Loucy (cell line): ENCODE data around the gene MICU1.

Source experiments
- H2AFZ ChIP-seq: fragments of 200-600 bp; sonication (generic); 2 replicates; pipeline ENCODE4 v1.6.0; 2016; ENCODE audit warnings: antibody characterized with exemption, mild to moderate bottlenecking, low read length, moderate library complexity
- H3F3A ChIP-seq: fragments of 200-600 bp; 2 replicates; pipeline ENCODE4 v1.6.0; 2016; ENCODE audit warnings: antibody characterized with exemption, low read depth, mild to moderate bottlenecking
- H3K27me3 ChIP-seq: fragments of 200-600 bp; sonication (generic); 2 replicates; pipeline ENCODE4 v1.6.1; 2014; ENCODE audit warnings: low read length, mild to moderate bottlenecking; ENCODE audit not compliant: insufficient read depth, poor library complexity, severe bottlenecking
- H3K36me3 ChIP-seq: fragments of 200-600 bp; sonication (generic); 2 replicates; pipeline ENCODE4 v1.6.1; 2016; ENCODE audit warnings: low read length; ENCODE audit not compliant: insufficient read depth
- H3K4me1 ChIP-seq: fragments of 200-600 bp; sonication (generic); 2 replicates; pipeline ENCODE4 v1.5.1; 2014; ENCODE audit warnings: low read length, mild to moderate bottlenecking; ENCODE audit not compliant: insufficient read depth, poor library complexity, severe bottlenecking
- H3K4me2 ChIP-seq: fragments of 200-600 bp; sonication (generic); 2 replicates; pipeline ENCODE4 v1.6.0; 2014; ENCODE audit warnings: antibody characterized with exemption, low read length, low read depth, mild to moderate bottlenecking; ENCODE audit not compliant: poor library complexity, severe bottlenecking
- H3K4me3 ChIP-seq: fragments of 200-600 bp; sonication (generic); 2 replicates; pipeline ENCODE4 v1.5.1; 2014; ENCODE audit warnings: low read length, mild to moderate bottlenecking, mixed read lengths; ENCODE audit not compliant: poor library complexity, severe bottlenecking
- H3K79me2 ChIP-seq: fragments of 200-600 bp; sonication (generic); 2 replicates; pipeline ENCODE4 v1.6.1; 2014; ENCODE audit warnings: low read length; ENCODE audit not compliant: insufficient read depth
- H3K9ac ChIP-seq: fragments of 200-600 bp; sonication (generic); 2 replicates; pipeline ENCODE4 v1.6.0; 2014; ENCODE audit warnings: mild to moderate bottlenecking, low read depth, low read length, moderate library complexity; ENCODE audit not compliant: poor library complexity, severe bottlenecking
- H3K9me2 ChIP-seq: fragments of 200-600 bp; sonication (generic); replicated peaks from 2 replicates; pipeline ENCODE4 v1.6.1; 2016; ENCODE audit warnings: low read depth, low read length, mixed read lengths
- H3K9me3 ChIP-seq: fragments of 200-600 bp; sonication (generic); 2 replicates; pipeline ENCODE4 v1.6.1; 2014; ENCODE audit warnings: mild to moderate bottlenecking, antibody characterized with exemption, low read length, low read depth; ENCODE audit not compliant: insufficient read depth
- H4K20me1 ChIP-seq: fragments of 200-600 bp; sonication (generic); 2 replicates; pipeline ENCODE4 v1.6.0; 2014; ENCODE audit warnings: antibody characterized with exemption, low read length, mild to moderate bottlenecking; ENCODE audit not compliant: insufficient read depth, poor library complexity, severe bottlenecking
- EZH2phosphoT487 ChIP-seq: fragments of 200-600 bp; IDR thresholded peaks from 2 replicates; pipeline ENCODE4 v1.6.1; 2018; ENCODE audit warnings: antibody characterized with exemption, mild to moderate bottlenecking, moderate library complexity, borderline replicate concordance
- TF ChIP-seq, protein P1 (sequence below): fragments of 200-600 bp; sonication (generic); conservative IDR thresholded peaks from 2 replicates; pipeline ENCODE4 v1.5.1; 2014; ENCODE audit warnings: mild to moderate bottlenecking, antibody characterized with exemption, low read length

The MICU1 gene

DNA sequence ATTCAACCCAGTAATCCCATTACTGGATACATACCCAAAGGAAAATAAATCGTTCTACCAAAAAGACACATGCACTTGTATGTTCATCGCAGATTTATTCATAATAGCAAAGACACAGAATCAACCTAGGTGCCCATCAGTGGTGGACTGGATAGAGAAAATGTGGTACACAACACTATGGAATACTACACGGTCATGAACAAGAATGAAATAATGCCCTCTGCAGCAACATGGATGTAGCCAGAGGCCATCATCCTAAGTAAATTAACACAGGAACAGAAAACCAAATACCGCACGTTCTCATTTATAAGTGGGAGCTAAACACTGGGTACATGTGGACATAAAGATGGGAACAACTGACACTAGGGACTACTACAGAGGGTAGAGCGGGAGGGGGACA, 120.4 kb downstream of the MICU1 start:
- H3K4me1 ChIP-seq = peaks cover 6% of the 10 kb centered on the region
- 0 out of 2 replicates have a peak, but pooled peaks cover 5% of the 10 kb centered on the region for H3K9me3 ChIP-seq
- H3K36me3 ChIP-seq = no peaks in the 10 kb centered on the region
- no peaks in the 10 kb centered on the region for H3K27me3 ChIP-seq
- no peak overlapping the region for H2AFZ ChIP-seq
- H3K4me3 ChIP-seq = no peak overlapping the region
- no peaks in the 10 kb centered on the region for H3K79me2 ChIP-seq
- H3K4me2 ChIP-seq = no peak overlapping the region
- H3F3A ChIP-seq = no peaks in the 10 kb centered on the region
- H4K20me1 ChIP-seq = no peaks in the 10 kb centered on the region
- TF ChIP-seq, protein P1, sequence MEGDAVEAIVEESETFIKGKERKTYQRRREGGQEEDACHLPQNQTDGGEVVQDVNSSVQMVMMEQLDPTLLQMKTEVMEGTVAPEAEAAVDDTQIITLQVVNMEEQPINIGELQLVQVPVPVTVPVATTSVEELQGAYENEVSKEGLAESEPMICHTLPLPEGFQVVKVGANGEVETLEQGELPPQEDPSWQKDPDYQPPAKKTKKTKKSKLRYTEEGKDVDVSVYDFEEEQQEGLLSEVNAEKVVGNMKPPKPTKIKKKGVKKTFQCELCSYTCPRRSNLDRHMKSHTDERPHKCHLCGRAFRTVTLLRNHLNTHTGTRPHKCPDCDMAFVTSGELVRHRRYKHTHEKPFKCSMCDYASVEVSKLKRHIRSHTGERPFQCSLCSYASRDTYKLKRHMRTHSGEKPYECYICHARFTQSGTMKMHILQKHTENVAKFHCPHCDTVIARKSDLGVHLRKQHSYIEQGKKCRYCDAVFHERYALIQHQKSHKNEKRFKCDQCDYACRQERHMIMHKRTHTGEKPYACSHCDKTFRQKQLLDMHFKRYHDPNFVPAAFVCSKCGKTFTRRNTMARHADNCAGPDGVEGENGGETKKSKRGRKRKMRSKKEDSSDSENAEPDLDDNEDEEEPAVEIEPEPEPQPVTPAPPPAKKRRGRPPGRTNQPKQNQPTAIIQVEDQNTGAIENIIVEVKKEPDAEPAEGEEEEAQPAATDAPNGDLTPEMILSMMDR = no peak
- no peak for TF ChIP-seq EZH2phosphoT487
- no peak overlapping the region for H3K9ac ChIP-seq
- H3K9me2 ChIP-seq = no peaks in the 10 kb centered on the region

DNA sequence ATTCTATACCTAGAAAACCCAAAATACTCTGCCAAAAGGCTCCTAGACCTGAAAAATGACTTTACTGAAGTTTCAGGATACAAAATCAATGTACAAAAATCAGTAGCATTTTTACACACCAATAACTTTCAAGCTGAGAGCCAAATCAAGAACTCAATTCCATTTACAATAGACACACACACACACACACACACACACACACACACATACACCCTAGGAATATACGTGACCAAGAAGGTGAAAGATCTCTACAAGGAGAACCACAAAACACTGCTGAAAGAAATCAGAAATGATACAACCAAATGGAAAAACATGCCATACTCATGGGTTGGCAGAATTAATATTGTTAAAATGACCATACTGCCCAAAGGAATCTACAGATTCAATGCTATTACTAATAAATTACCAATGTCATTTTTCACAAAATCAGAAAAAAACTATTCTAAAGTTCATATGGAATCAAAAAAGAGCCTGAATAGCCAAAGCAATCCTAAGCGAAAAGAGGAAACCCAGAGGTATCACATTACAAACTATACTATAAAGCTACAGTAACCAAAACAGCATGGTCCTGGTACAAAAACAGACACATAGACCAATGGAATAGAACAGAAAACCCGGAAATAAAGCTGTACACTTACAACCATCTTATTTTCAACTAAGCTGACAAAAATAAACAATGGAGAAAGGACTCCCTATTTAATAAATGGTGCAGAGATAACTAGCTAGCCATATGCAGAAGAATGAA, 122.0 kb downstream of the MICU1 start:
- no peak overlapping the region for H3K9ac ChIP-seq
- no peak overlapping the region for H2AFZ ChIP-seq
- peaks cover 3% of the 10 kb centered on the region; the same call in 1 of the 2 replicates for H3F3A ChIP-seq
- no peak overlapping the region for H3K4me3 ChIP-seq
- no peaks in the 10 kb centered on the region for H3K27me3 ChIP-seq
- no peaks in the 10 kb centered on the region for H4K20me1 ChIP-seq
- no peak for TF ChIP-seq EZH2phosphoT487
- TF ChIP-seq, protein P1 = no peak
- 0 out of 2 replicates have a peak, but pooled peaks cover 5% of the 10 kb centered on the region for H3K9me3 ChIP-seq
- H3K4me2 ChIP-seq = no peak overlapping the region
- H3K79me2 ChIP-seq = no peaks in the 10 kb centered on the region
- H3K36me3 ChIP-seq = no peaks in the 10 kb centered on the region
- H3K4me1 ChIP-seq = no peaks in the 10 kb centered on the region
- H3K9me2 ChIP-seq = no peaks in the 10 kb centered on the region

DNA sequence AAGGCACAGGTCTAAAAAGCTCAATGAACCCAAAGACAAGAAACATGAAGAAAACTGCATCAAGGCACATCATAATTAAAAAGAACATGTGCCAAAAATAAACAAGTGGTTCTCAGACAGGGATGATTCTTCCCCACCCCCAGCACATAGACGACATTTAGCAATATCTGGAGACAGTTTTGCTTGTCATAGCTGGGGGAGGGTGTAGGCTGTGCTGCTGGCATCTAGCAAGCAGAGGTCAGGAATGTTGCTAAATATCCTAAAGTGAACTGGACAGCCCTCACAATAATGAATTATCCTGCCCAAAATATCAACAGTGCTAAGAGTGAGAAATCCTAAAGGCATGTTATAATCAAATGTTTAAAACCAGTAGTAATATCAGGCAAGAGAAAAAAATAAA, 122.6 kb downstream of the MICU1 start:
- H3K4me2 ChIP-seq = no peak overlapping the region

More for the DNA sequence above, 122.6 kb downstream of the MICU1 start:
- Histone ChIP-seq H3K79me2 (no peaks in the 10 kb centered on the region), H3K27me3 (no peaks in the 10 kb centered on the region), H3K36me3 (no peaks in the 10 kb centered on the region), H3K9ac (no peak overlapping the region), H3K4me3 (no peak overlapping the region), H3K9me2 (no peaks in the 10 kb centered on the region), H4K20me1 (no peaks in the 10 kb centered on the region), H3K9me3 (0 out of 2 replicates have a peak, but pooled peaks cover 5% of the 10 kb centered on the region), H3F3A (peaks cover 3% of the 10 kb centered on the region; the same call in 1 of the 2 replicates), H3K4me1 (no peaks in the 10 kb centered on the region), H2AFZ (no peak overlapping the region)
- TF ChIP-seq, protein P1 = no peak
- TF ChIP-seq EZH2phosphoT487 = no peak
